IMR-90 (cell line): ENCODE results near the gene CDH22.

Experiments used
- MAFK ChIP-seq: IDR thresholded peaks from 2 replicates; pipeline ENCODE4 v1.6.1; 2012; ENCODE audit warnings: low read depth, low read length, improper control_type of control experiment
- POLR2A ChIP-seq: IDR thresholded peaks from 2 replicates; pipeline ENCODE4 v1.6.1; 2012; ENCODE audit warnings: mild to moderate bottlenecking, low read depth, low read length
- RAD21 ChIP-seq: IDR thresholded peaks from 2 replicates; pipeline ENCODE4 v1.6.1; 2012; ENCODE audit warnings: low read length, improper control_type of control experiment
- TF ChIP-seq, protein P1 (sequence below): conservative IDR thresholded peaks from 2 replicates; pipeline ENCODE4 v1.5.1; 2012; ENCODE audit warnings: mild to moderate bottlenecking, low read depth, low read length, improper control_type of control experiment

DNA sequence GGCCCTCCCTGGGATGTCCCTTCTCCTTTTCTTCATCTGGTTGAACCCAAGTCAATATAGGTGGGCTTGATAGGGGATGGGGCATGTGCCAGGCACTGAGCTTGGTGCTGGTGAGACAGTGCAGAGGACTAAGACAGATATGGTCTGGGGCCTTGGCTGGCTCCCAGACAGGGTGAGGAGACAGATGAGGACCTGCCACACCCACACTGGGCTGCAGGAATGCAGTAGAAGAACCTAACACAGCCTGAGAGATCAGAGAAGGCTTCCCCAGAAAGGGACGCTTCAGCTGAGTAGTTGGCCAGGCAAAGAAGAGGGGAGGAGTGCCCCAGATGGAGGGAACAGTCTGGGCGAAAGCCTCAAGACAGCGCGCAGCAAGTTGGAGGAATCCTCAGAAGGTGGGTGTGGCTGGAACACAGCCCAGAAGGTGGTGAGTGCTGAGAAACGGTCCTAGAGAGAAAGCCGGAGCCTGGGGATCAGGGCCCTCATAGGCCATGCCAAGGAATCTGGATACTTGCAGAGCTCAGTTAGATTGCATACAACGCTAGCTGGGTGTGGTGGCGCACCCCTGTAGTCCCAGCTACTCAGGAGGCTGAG, 163.8 kb downstream of the CDH22 start:
- TF ChIP-seq, protein P1, sequence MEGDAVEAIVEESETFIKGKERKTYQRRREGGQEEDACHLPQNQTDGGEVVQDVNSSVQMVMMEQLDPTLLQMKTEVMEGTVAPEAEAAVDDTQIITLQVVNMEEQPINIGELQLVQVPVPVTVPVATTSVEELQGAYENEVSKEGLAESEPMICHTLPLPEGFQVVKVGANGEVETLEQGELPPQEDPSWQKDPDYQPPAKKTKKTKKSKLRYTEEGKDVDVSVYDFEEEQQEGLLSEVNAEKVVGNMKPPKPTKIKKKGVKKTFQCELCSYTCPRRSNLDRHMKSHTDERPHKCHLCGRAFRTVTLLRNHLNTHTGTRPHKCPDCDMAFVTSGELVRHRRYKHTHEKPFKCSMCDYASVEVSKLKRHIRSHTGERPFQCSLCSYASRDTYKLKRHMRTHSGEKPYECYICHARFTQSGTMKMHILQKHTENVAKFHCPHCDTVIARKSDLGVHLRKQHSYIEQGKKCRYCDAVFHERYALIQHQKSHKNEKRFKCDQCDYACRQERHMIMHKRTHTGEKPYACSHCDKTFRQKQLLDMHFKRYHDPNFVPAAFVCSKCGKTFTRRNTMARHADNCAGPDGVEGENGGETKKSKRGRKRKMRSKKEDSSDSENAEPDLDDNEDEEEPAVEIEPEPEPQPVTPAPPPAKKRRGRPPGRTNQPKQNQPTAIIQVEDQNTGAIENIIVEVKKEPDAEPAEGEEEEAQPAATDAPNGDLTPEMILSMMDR: no peak
- TF ChIP-seq POLR2A (no peak), MAFK (no peak), RAD21 (no peak)
